SU-DHL-6 (cell line): ENCODE measurements around the gene MARCHF11.

Source experiments
- H2AFZ ChIP-seq: fragments of 200-600 bp; sonication (generic); 2 replicates; pipeline ENCODE4 v1.6.1; 2014; ENCODE audit warnings: low read depth, mild to moderate bottlenecking, moderate library complexity, mixed read lengths, antibody characterized with exemption, low read length; ENCODE audit not compliant: severe bottlenecking
- H3F3A ChIP-seq: fragments of 200-600 bp; shearing (Covaris generic); 2 replicates; pipeline ENCODE4 v1.6.0; 2016; ENCODE audit warnings: antibody characterized with exemption, mild to moderate bottlenecking; ENCODE audit not compliant: insufficient read depth
- H3K27ac ChIP-seq: fragments of 200-600 bp; sonication (generic); 2 replicates; pipeline ENCODE4 v1.5.1; 2016; ENCODE audit warnings: low read depth, mild to moderate bottlenecking, low read length, moderate library complexity, mixed read lengths
- H3K27me3 ChIP-seq: fragments of 200-600 bp; sonication (generic), shearing (Covaris generic); 2 replicates; pipeline ENCODE4 v1.6.0; 2014; ENCODE audit warnings: mild to moderate bottlenecking, low read length
- H3K36me3 ChIP-seq: fragments of 200-600 bp; sonication (generic); 2 replicates; pipeline ENCODE4 v1.6.1; 2014; ENCODE audit warnings: mild to moderate bottlenecking, low read length, mixed read lengths
- H3K4me2 ChIP-seq: fragments of 300-600, 200-600 bp; shearing (Covaris generic), sonication (generic); 2 replicates; pipeline ENCODE4 v1.6.0; 2014; ENCODE audit warnings: low read length, low read depth, mild to moderate bottlenecking; ENCODE audit not compliant: poor library complexity, severe bottlenecking
- H3K4me3 ChIP-seq: fragments of 200-600 bp; sonication (generic); 2 replicates; pipeline ENCODE4 v1.5.1; 2014; ENCODE audit warnings: antibody characterized with exemption, low read length, mild to moderate bottlenecking, mixed read lengths; ENCODE audit not compliant: insufficient read depth, poor library complexity, severe bottlenecking
- H3K79me2 ChIP-seq: fragments of 200-600 bp; sonication (generic); 2 replicates; pipeline ENCODE4 v1.6.1; 2014; ENCODE audit warnings: mild to moderate bottlenecking, low read length, moderate library complexity; ENCODE audit not compliant: insufficient read depth
- H3K9ac ChIP-seq: fragments of 200-600 bp; sonication (generic); 2 replicates; pipeline ENCODE4 v1.7.0; 2014; ENCODE audit warnings: mild to moderate bottlenecking, low read length
- H3K9me2 ChIP-seq: fragments of 200-600 bp; sonication (generic); replicated peaks from 2 replicates; pipeline ENCODE4 v1.6.1; 2014; ENCODE audit warnings: low read length; ENCODE audit not compliant: insufficient read depth
- H3K9me3 ChIP-seq: fragments of 200-600 bp; sonication (generic); 2 replicates; pipeline ENCODE4 v1.6.1; 2014; ENCODE audit warnings: low read length, mixed read lengths; ENCODE audit not compliant: insufficient read depth
- H4K20me1 ChIP-seq: fragments of 200-600 bp; sonication (generic); 2 replicates; pipeline ENCODE4 v1.6.1; 2014; ENCODE audit warnings: low read depth, mild to moderate bottlenecking, antibody characterized with exemption, low read length, moderate library complexity, mixed read lengths
- EZH2phosphoT487 ChIP-seq: fragments of 200-600 bp; sonication (generic), shearing (Covaris generic); conservative IDR thresholded peaks from 2 replicates; pipeline ENCODE4 v1.6.1; 2018; ENCODE audit warnings: mild to moderate bottlenecking, antibody characterized with exemption, low read length, moderate library complexity, mixed read lengths
- TF ChIP-seq, protein P1 (sequence below): fragments of 200-600 bp; sonication (generic); IDR thresholded peaks from one replicate; pipeline ENCODE4 v1.5.1; 2017; ENCODE audit warnings: antibody characterized with exemption, mild to moderate bottlenecking, low read length, moderate library complexity; ENCODE audit not compliant: insufficient read depth, poor library complexity, severe bottlenecking

The MARCHF11 gene

DNA sequence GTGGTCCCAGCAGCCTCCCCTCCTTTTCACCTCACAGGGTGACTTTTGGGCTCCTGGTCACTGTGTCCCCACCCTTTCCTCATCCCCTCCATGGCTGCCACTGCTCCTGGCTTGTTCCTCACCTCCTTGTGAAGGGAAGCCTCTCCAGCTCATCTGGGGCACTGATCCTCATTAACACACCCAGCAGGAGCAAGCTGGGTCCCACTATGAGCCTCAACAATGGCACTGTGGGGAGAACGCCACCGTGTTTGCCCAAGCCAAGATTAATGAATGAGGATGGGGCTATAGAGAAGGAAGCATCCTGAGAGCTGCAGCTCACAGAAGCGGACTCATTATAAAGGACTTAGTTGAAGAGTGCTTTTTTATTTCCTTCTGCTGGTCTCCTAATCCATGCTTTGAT is 118.4 kb downstream of the MARCHF11 start:
- no peaks in the 10 kb centered on the region for H4K20me1 ChIP-seq
- no peaks in the 10 kb centered on the region for H3K36me3 ChIP-seq
- H3K9ac ChIP-seq, result no peak overlapping the region
- H3K4me2 ChIP-seq, result no peak overlapping the region
- H3K79me2 ChIP-seq, result no peaks in the 10 kb centered on the region
- no peak overlapping the region for H3K4me3 ChIP-seq
- H2AFZ ChIP-seq, result no peak overlapping the region
- H3K9me2 ChIP-seq, result no peaks in the 10 kb centered on the region
- H3K27me3 ChIP-seq, result no peaks in the 10 kb centered on the region
- no peak overlapping the region for H3K27ac ChIP-seq
- no peaks in the 10 kb centered on the region for H3F3A ChIP-seq
- TF ChIP-seq, protein P1, sequence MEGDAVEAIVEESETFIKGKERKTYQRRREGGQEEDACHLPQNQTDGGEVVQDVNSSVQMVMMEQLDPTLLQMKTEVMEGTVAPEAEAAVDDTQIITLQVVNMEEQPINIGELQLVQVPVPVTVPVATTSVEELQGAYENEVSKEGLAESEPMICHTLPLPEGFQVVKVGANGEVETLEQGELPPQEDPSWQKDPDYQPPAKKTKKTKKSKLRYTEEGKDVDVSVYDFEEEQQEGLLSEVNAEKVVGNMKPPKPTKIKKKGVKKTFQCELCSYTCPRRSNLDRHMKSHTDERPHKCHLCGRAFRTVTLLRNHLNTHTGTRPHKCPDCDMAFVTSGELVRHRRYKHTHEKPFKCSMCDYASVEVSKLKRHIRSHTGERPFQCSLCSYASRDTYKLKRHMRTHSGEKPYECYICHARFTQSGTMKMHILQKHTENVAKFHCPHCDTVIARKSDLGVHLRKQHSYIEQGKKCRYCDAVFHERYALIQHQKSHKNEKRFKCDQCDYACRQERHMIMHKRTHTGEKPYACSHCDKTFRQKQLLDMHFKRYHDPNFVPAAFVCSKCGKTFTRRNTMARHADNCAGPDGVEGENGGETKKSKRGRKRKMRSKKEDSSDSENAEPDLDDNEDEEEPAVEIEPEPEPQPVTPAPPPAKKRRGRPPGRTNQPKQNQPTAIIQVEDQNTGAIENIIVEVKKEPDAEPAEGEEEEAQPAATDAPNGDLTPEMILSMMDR, result no peak
- TF ChIP-seq EZH2phosphoT487, result no peak
- no peaks in the 10 kb centered on the region for H3K9me3 ChIP-seq

DNA sequence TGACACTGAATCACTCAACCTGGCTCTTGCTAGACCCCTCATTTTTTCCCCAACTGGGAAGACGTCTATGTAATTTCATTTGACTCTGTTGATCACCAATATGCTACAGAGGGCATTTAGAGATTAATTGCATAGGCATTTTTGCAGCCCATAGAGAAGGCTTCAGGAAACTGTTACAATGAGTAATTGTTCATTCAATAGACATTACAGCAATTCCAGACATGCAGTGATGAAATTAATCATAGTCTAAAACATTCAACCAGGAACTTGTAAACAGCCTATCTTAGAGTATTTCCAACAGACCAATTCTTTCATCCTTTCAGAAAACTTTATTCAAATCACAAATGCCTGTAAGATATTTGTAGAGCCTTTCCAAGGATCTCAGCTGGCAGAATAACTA is 122.3 kb downstream of the MARCHF11 start:
- Histone ChIP-seq H2AFZ (no peak overlapping the region), H3K9me2 (no peaks in the 10 kb centered on the region), H3K9me3 (no peaks in the 10 kb centered on the region), H4K20me1 (no peaks in the 10 kb centered on the region), H3K36me3 (no peaks in the 10 kb centered on the region), H3K9ac (no peak overlapping the region), H3K79me2 (no peaks in the 10 kb centered on the region), H3K4me2 (no peak overlapping the region), H3K4me3 (no peak overlapping the region), H3F3A (no peaks in the 10 kb centered on the region), H3K27me3 (no peaks in the 10 kb centered on the region), H3K27ac (no peak overlapping the region)
- no peak for TF ChIP-seq EZH2phosphoT487
- TF ChIP-seq, protein P1, result no peak

DNA sequence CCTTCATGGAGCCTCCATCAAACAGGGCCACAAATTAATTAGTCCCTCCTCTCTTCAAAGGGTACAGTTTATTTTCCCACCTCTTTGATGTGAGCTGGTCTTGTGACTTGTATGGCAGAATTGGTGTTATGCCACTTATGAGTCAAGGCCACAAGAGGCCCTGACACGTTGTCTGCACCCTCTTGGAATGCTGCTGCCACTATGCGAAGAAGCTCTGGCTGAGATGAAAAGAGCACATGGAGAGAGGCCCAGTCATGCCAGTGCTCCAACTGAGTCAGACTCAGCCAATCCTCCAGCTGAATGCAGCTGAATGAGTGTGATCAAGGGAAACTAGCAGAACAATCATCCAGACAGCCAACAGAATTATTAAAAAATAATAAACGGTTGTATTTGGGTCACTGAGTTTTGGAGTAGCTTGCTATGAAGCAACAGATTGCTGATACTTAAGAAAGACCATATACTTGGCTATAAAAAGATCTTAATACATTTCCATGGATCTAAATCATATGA is 128.3 kb downstream of the MARCHF11 start:
- Histone ChIP-seq H3K79me2 (no peaks in the 10 kb centered on the region), H2AFZ (no peak overlapping the region), H3K4me3 (no peak overlapping the region), H3K36me3 (no peaks in the 10 kb centered on the region), H3K9me3 (no peaks in the 10 kb centered on the region), H3K27me3 (no peaks in the 10 kb centered on the region), H3F3A (no peaks in the 10 kb centered on the region), H3K4me2 (no peak overlapping the region), H3K9me2 (no peaks in the 10 kb centered on the region), H3K9ac (no peak overlapping the region), H3K27ac (no peak overlapping the region), H4K20me1 (no peaks in the 10 kb centered on the region)
- TF ChIP-seq, protein P1, result no peak
- no peak for TF ChIP-seq EZH2phosphoT487
